HG03039 (cell line): ENCODE data around the gene TAS2R40.
"Not testable (repeated sequence)": the region's sequence is repeated elsewhere in the genome, so short reads cannot be mapped to it uniquely, and the experiment has no call there.

Experiments
- ATAC-seq: cut with Tn5 transposase; IDR thresholded peaks from one replicate; pipeline ENCODE4 v1.9.1; 2021; ENCODE audit warnings: mild to moderate bottlenecking, moderate library complexity; ENCODE audit not compliant: unreplicated experiment

The TAS2R40 gene

DNA sequence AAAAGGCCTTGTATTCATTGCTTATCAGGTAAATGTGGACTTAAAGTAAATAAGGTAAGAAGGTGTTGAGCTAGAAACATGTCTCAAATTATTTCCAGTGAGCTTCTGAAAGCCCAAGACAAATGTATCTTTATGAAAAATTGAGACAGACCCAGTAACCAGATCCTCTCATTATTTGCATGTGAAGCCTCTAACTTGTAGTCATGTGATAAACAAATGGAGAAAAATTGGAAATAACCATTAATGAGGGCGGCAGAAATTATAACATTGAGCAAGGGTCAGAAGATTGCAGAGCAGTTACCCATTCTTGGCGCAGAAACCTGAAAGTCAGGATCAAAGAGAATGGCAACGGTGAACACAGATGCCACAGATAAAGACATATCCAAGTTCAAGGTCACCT, at the start of gene TAS2R40:
TAS2R40 (plus strand) TSS at position 301 of the 400 bp plus-strand sequence; CDS start at position 343, 42 bp downstream.
- no peak for ATAC-seq

DNA sequence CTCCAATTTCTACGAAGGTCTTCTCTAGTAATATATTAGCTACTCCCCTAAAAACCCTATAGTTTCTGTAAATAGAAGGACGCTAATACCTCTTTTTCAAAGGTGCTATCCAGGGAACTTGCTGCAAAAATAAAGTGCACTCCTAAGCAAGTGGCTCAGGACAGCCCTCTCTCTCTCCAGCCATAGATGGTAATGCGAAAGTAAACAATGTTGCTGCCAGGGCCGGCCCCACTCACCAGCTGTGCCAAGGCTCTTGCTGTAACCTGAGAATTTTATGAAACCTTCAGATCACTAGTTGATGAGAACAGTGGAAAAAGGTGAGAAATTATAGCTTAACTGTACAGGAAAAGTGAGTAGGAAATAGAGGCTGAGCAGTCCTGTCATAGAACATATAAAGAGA, 49.5 kb upstream of the TAS2R40 start:
- ATAC-seq: no peak

DNA sequence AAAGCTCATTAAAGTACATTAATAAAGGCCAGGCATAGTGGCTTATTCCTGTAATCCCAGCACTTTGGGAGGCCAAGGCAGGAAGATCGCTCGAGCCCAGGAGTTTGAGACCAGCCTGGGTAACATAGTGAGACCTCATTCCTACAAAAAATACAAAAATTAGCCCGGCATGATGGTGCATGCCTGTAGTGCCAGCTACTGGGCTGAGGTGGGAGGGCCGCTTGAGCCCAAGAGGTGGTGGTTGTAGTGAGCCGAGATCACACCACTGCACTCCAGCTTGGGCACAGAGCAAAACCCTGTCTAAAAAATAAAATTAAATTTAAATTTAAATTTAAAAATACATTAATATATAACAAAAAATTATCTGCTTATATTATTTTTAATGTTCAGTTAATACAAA, 45.7 kb upstream of the TAS2R40 start:
- no peak for ATAC-seq

DNA sequence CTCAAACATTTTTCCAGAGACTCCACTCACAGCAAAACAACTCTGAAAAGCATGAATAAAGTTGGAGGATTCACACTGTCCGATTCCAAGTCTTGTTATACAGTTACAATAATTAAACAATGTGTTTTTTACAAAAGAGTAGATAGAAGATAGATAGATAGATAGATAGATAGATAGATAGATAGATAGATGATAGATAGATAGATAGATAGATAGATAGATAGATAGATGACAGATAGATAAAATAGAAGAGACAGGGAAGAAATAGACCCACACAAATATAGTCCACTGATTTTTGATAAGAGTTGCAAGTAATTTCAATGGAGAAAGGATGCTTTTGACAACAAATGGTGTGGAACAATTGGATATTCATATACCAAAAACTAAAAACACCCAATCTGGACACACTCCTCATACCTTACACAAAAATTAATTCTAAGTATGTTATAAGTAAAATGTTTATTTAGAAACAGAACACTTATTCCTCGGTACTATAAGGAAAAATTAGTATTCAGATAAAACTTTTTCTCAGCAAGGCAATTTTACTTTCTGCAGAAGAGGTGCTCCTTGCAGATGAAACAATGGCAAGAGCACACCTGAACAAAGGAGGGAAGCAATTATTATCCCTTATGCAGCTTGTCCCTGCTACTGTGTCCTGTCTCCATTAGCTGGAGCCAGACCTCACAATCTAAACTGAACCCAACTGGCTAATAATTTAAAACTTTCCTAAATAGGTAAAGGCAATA, 44.3 kb upstream of the TAS2R40 start:
- ATAC-seq: no peak

DNA sequence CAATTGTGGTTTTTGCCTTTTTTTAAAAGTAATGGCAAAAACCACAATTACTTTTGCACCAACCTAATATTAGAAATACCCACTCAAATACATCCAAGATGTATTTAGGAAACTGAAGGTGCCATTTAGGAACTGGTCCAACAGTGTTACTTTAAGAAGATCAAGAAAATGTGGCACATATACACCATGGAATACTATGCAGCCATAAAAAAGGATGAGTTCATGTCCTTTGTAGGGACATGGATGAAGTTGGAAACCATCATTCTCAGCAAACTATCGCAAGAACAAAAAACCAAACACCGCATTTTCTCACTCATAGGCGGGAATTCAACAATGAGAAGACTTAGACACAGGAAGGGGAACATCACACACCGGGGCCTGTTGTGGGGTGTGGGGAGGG, 41.1 kb upstream of the TAS2R40 start:
- not testable (repeated sequence) for ATAC-seq

DNA sequence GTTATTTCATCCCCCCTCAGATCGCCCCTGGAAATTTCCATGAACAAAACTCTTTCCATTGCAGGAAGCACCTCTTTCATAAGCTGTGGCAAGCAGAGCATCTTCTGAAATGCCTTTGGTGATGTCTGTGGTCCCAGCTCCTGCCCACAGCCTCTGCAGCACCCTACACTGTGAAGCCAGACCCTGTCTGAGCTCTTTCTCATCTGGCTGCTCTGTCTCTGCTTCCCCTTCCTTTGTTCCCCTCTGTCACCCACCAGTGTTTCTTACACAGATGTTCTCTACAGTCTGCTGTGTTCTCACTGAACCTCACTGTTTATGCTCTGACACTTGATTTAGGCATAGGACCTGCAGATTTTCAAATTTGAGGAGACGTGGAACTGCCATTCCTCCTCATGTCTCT, 40.5 kb upstream of the TAS2R40 start:
- no peak for ATAC-seq

DNA sequence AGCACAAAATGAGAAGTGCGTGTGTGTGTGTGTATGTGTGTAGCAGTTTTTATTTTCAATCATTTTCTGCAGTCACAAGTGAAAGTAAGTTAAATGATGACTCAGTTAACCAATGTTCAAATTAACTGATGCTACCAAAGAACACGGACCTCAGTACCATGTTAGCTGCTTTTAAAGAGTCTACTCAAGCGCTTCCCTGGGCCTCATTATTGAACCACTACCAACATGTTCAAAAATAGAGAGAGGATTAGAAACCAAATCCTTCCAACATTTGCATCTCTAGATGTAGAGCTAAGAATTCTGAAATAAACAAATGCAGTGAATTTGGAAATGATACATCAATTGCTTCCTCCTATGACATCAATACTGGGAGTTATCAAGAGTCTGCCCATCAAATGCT, 38.8 kb upstream of the TAS2R40 start, which contains the start of gene TAS2R39:
TAS2R39 (plus strand) TSS at position 396 of the 400 bp plus-strand sequence; CDS start at position 396, 0 bp downstream.
- ATAC-seq: no peak

DNA sequence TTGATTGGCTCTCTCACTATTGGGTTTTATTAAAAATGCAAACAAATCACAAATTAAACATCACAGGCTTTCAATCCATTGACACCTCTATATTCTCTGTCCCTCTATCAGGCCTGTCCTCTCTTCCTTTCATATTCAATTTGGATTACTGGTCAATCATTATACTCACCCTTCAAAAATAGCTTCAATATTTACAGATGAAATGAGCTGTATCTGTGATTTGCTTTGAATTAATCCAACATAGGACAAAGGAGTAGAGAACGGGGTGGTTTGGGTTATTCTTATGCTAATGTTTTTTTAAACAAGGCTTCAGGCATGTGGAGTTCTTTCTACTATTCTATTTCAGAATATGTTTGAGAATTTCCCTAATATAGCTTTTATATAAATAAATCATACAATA, 36.3 kb upstream of the TAS2R40 start:
- ATAC-seq: no peak

DNA sequence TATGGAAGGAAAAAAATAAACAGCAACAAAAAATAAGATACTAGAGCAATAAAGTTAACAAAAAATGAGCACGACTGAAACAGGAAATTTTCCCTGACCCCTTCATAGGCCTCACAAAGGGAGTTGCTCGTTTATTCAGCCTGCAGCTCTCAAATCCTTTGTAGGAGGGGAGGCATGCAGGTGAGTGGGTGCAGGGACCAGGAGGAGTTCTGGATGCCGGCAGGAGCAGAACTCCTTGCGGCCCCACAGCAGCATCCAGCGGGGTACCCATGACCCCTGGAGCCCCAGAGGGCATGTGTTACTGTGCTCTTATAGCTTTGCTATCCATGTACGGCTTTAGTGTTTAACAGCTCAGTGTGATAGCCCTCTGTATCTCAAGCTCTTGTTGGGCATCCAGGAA, 32.8 kb upstream of the TAS2R40 start:
- ATAC-seq: no peak

DNA sequence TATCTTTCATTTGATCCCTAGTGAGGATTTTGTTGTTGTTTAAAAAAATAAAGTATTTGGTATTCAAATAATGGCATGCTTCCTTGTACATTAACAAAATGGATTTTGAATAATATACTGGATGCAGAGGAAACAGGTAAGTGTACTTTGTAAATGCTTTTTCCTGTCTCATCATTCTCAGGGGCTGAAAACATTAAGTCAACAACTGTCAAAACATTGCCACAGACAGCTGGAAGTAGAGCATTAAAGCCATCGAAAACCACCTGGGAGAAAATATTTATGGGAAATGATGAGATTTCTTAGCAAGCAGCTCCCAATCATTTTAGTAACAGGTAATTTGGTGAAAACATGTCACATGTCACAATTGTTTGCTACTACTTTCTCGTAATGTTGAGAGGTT, 28.0 kb upstream of the TAS2R40 start:
- ATAC-seq: no peak

DNA sequence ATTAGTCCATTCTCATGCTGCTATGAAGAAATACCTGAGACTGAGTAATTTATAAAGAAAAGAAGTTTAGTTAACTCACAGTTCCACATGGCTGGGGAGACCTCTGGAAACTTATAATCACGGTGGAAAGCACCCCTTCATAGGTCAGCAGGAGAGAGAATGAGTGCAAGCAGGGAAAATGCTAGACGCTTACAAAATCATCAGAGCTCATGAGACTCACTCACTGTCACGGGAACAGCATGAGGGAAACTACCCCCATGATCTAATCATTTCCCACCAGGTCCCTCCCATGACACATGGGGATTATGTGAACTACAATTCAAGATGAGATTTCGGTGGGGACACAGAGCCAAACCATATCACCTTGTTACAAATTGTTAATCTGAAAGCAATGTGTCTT, 22.8 kb upstream of the TAS2R40 start:
- peak; percentile 58 for ATAC-seq

DNA sequence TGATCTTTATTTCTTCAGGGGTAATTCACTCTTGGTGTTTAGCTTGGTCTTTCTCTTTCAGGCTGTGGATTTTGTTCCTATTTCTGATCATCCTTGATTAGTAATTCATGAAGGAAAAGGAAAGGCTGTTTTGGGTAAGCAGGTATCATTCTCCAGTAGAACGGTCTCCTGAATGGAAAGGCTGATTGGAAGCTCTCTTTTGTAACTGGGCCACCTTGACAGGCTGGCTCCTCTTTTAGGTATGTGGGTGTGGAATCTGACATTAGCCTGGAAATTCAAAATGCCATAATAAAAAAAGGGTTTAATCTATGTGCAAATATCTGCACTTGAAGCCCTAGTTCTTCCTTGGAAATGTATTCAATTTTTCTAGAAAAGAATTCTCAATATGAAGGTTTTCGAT, 19.7 kb upstream of the TAS2R40 start:
- no peak for ATAC-seq

DNA sequence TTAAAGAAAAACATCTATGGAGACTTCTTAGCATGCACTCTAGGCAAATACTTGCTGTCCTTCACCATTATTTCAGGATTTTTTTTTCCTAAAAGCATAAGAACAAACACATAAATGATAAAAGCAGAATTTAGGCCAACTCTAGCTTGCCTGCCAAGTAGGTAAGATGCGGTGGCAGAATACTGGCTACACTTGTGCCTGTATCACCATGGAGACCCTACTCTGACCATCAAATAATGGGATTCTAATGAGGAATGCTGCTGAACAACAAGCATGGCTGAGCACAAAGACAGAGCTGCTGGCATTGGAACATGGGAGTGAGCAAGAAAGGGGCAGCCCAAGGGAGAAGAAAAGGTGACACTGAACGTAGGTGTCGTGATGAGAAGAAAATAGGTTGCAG, 18.5 kb upstream of the TAS2R40 start:
- no peak for ATAC-seq

DNA sequence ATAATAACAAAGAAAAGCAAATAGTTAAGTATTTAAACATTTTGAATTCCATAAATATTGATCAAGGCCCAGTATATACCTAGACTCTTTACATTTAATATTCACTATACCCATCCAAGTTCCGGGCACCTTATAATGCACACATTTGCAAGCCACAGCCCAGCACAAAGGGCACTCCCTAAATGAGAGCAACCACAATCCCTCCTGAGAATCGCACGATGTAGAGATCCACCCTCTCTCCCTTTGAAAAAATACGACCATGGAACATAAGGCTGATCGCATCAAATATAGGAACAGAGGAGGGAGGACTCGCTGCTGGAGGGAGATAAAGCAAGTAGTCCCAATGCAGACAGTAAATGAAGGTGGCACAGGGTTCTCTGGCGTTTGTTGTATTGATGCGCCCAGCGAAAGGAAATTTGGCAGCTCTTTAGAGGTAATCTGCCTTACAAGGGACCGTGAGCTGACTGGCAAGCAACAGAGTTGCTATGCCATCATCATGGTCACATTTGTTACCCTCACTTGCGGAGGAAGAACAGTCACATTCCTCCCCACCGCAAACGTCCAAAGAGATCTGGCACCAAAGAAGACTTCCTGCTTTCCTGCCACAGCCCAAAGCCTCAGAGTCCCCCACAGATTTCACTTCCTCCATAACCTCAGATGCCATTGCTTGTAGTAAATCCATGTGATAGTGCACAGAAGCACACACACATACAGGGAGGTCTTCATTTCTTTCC, 16.1 kb upstream of the TAS2R40 start:
- ATAC-seq: peak; percentile 93

DNA sequence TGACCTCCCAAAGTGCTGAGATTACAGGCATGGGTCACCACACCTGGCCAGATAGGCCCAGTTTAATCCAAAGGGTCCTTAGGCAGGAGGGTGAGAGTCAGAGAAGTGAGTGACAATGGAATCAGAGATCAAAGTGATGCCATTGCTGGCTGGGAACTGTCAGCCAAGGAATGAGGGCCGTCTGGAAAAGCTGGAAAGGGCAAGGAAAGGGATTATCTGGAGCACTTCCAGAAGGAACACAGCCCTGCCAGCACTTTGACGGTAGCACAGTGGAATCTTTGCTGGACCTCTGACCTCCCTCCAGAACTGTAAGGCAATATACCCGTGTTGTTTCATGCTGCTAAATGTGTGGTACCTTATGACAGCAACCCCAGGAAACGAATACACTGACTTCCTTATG, 11.3 kb upstream of the TAS2R40 start:
- ATAC-seq: no peak

DNA sequence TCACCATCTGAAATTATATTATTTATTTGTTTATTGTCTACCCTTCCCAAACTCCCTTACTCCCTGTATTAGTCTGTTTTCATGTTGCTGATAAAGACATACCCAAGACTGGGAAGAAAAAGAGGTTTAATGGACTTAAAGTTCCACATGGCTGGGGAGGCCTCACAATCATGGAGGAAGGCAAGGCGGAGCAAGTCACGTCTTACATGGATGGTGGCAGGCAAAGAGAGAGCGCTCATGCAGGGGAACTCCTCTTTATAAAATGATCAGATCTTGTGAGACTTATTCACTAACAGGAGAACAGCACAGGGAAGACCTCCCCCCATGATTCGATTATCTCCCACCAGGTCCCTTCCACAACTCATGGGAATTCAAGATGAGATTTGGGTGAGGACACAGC, 8.4 kb upstream of the TAS2R40 start:
- not testable (repeated sequence) for ATAC-seq

DNA sequence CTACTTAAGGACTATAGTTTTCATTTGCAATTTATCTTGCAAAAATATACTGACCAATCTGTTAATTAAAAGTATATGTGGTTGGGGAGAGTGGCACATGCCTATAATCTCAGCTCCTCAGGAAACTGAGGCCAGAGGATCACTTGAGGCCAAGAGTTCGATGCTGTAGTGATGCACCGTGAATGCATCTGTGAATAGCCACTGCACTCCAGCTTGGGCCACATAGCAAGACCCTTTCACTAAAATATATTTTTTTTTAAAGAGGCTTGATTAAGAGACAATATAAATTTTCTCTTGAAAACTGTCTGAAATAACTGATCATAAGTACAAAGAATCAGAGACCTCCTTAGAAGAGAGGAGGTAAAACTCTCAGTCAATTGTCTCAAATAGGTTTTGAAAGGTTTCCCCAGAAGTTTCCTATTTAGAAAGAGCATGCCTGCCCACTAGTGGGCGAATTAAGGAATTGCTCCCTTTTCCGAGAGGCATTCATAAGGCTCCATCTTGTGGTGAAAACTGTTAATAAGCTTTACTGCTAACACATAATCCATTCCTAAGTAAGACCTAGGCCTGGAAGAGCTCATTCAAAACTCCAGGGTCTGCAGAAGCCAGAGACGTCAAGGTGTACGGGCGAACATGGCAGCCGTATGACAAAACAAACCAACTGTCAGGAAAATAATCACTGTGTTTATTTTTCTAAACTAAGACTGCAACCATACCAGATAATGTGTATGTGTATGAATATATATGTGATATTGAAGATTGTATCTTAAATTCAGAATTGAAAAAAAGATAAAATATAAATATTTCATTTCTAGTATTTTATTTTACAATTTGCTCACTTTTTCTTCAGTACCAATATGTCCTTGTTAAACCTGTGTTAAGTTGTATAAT, 6.8 kb upstream of the TAS2R40 start:
- peak; percentile 84 for ATAC-seq

DNA sequence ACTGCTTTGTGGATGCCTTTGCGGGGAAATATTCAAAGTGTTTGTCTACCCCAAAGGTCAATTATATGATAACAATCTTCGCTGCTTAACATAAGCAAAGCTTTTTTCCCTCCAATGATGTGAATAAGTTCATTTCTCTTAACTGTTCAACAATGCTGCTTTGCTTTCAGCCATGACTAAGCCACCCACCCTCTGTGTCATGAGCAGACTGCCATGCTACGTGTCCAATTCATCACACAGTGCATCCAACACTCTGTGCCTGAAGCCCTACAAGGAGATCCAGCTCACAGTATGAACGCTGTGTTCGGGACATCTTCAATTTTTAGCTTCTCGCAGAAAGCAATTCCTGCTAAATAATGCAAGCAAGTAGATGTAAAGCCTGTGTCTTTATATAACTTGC, 5.7 kb upstream of the TAS2R40 start:
- ATAC-seq: no peak

DNA sequence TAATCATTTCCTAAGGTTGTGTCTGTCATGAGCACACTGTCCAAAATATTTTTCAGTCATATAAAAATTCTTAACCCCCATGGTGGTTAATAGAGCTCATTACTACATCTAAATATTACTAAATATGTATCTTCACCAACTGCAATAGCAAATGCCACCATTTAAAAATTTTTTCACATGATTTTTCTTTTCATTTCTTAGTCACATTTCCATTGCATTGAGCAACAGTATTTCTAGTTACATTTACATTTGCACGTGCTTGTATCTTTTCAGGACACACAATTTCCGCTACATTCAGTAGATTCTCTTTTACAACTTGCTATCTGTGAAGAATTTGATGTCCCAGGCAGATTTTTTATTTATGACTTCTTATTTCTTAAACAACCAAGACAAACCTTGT, 5.2 kb upstream of the TAS2R40 start:
- ATAC-seq: no peak

DNA sequence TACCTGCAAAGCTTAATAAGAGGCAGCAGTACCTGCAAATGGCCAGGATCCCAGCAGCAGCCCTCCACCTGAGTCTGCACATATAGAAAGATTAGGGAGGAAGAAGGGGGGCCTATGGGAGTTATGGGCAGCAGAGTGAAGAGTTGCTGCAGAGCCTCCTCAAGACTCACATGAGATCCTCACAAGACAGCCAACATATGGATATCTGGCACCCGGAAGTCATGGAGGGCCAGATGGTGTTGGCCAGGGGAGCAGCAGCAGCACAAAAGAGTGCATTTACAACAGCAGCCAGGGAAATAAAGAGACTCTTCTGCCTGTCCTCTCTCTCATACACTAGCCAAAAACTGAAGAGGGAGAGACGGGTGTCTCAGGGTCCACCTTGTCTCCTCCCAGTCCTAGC, 4.0 kb upstream of the TAS2R40 start:
- no peak for ATAC-seq

DNA sequence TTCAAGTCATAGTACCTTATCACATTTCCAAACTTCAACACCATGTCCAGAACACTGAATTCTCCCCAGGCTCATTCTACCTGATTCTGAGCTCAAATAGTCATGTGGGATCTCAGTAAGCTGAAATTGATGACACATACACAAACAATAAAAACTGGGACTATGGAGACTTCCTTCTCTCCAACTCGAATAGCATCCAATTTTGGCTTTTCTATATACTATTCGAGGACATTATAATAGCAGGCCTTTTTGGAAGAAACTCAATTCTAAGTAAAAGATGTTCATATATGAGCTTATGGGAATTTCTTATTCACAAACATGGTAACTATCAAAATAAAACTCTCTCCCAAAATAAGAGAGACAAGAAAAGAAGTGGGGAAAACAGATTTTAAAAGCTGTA, 551 bp upstream of the TAS2R40 start:
- no peak for ATAC-seq
